Endothelial cell of umbilical vein (primary cell): ENCODE data around the gene NLRP11.

Experiments used
- CTCF ChIP-seq, 2 donors: IDR thresholded peaks; 1 replicate in 1 of 2; 2 replicates in 1 of 2; pipeline ENCODE4 v1.5.1; 2011; ENCODE audit warnings: low read length in 2 of 2, mild to moderate bottlenecking in 2 of 2, moderate library complexity in 2 of 2, control low read depth in 1 of 2, inconsistent platforms in 1 of 2, low read depth in 1 of 2; ENCODE audit not compliant: insufficient read depth in 1 of 2; ENCODE audit errors: extremely low read depth in 1 of 2
- EZH2 ChIP-seq: IDR thresholded peaks from 2 replicates; pipeline ENCODE4 v1.6.1; 2012; ENCODE audit warnings: borderline replicate concordance, low read depth, mild to moderate bottlenecking, moderate library complexity, low read length, inconsistent platforms; ENCODE audit not compliant: severe bottlenecking
- MYC ChIP-seq: IDR thresholded peaks from one replicate; pipeline ENCODE4 v1.6.1; 2011; ENCODE audit warnings: mild to moderate bottlenecking, low read depth, low read length
- POLR2A ChIP-seq: IDR thresholded peaks from 2 replicates; pipeline ENCODE4 v1.6.1; 2012; ENCODE audit warnings: low read depth, mild to moderate bottlenecking, control low read depth, low read length
- POLR2AphosphoS5 ChIP-seq: IDR thresholded peaks from 2 replicates; pipeline ENCODE4 v1.6.1; 2012; ENCODE audit warnings: low read depth, mild to moderate bottlenecking, control low read depth, low read length, moderate library complexity; ENCODE audit not compliant: insufficient read depth

GRCh38 chr19:55857149-55857548 is 25.4 kb upstream of the NLRP11 start:
- TF ChIP-seq CTCF (IDR thresholded peaks at IDR 0.05; ENCODE audit: extremely low read depth in 1 of 2, insufficient read depth in 1 of 2, low read depth in 1 of 2, low read length in 2 of 2) (no peak), POLR2AphosphoS5 (no peak), MYC (no peak), POLR2A (no peak), EZH2 (no peak)
